Smooth muscle cell (in vitro differentiated cells): Measurements from ENCODE around the gene TC2N. TPM values are rescaled to one million over a fixed set of nuclear protein-coding genes. Genes with fewer than 3 reads are reported as not detected.
A peak's percentile ranks its signal among the peaks of the same experiment; 100 is the strongest.

Source experiments
- DNase-seq: peaks from one replicate; lab custom pipeline; 2025; ENCODE audit not compliant: unreplicated experiment; lab: John Stamatoyannopoulos, UW
- H2AFZ ChIP-seq: fragments of 200-600 bp; sonication (generic); 2 replicates; pipeline ENCODE4 v1.6.0; 2016; ENCODE audit warnings: antibody characterized with exemption, low read depth, mild to moderate bottlenecking
- H3F3A ChIP-seq: fragments of 200-600 bp; sonication (generic); 2 replicates; pipeline ENCODE4 v1.6.0; 2017; ENCODE audit warnings: antibody characterized with exemption, low read depth
- H3K27ac ChIP-seq: fragments of 200-600 bp; sonication (generic); 2 replicates; pipeline ENCODE4 v1.5.1; 2016; ENCODE audit warnings: low read depth, mild to moderate bottlenecking
- H3K27me3 ChIP-seq: fragments of 200-600 bp; sonication (generic); 2 replicates; pipeline ENCODE4 v1.6.1; 2016; ENCODE audit warnings: low read depth, mild to moderate bottlenecking
- H3K36me3 ChIP-seq: fragments of 200-600 bp; sonication (generic); 2 replicates; pipeline ENCODE4 v1.5.1; 2016; ENCODE audit warnings: low read depth
- H3K4me1 ChIP-seq: fragments of 200-600 bp; sonication (generic); 2 replicates; pipeline ENCODE4 v1.5.1; 2016; ENCODE audit warnings: low read depth
- H3K4me2 ChIP-seq: fragments of 200-600 bp; sonication (generic); 2 replicates; pipeline ENCODE4 v1.6.0; 2016; ENCODE audit warnings: mild to moderate bottlenecking
- H3K4me3 ChIP-seq: fragments of 200-600 bp; sonication (generic); 2 replicates; pipeline ENCODE4 v1.5.1; 2016; ENCODE audit warnings: mild to moderate bottlenecking
- H3K79me2 ChIP-seq: fragments of 200-600 bp; sonication (generic); 2 replicates; pipeline ENCODE4 v1.6.0; 2016; ENCODE audit warnings: low read depth, mild to moderate bottlenecking
- H3K9ac ChIP-seq: fragments of 200-600 bp; sonication (generic); 2 replicates; pipeline ENCODE4 v1.6.0; 2016; ENCODE audit warnings: low read depth
- H3K9me3 ChIP-seq: fragments of 200-600 bp; sonication (generic); replicated peaks from 2 replicates; pipeline ENCODE4 v1.5.1; 2016; ENCODE audit warnings: low read depth
- H4K20me1 ChIP-seq: fragments of 200-600 bp; sonication (generic); 2 replicates; pipeline ENCODE4 v1.6.0; 2016; ENCODE audit warnings: low read depth
- CTCF ChIP-seq: fragments of 200-600 bp; sonication (generic); IDR thresholded peaks from 2 replicates; pipeline ENCODE4 v1.5.1; 2017; ENCODE audit warnings: borderline replicate concordance, mild to moderate bottlenecking, antibody characterized with exemption; ENCODE audit not compliant: insufficient read depth, poor library complexity, severe bottlenecking
- WGBS: methylation state at CpG from one replicate; pipeline ENCODE4 v1.1.7; 2016; ENCODE audit warnings: low lambda C conversion rate; 5-methylcytosine and 5-hydroxymethylcytosine counted together
- polyA plus RNA-seq: library from polyadenylated mRNA; unstranded; fragments of >200 nt; fragmentation: Nextera tagmentation; extraction: Ambion mirVana; gene quantifications from 2 replicates; pipeline ENCODE4 v1.2.1, GENCODE V29; 2016
- total RNA-seq: library from RNA; depleted of rRNA; stranded (reverse); fragments of >200 nt; gene quantifications from 2 replicates; pipeline ENCODE4 v1.2.3, GENCODE V29; 2014

Gene TC2N
- total and polyA plus RNA-seq, 2 experiments from 2014 or later = 0.33 to 10.3 TPM

GRCh38 chr14:91841065-91841464 lies 26.3 kb downstream of the TC2N start:
- Histone ChIP-seq H3F3A (no peaks in the 10 kb centered on the region), H3K4me3 (no peak overlapping the region), H4K20me1 (no peaks in the 10 kb centered on the region), H3K79me2 (no peaks in the 10 kb centered on the region), H3K4me1 (no peaks in the 10 kb centered on the region), H3K4me2 (no peak overlapping the region), H2AFZ (no peak overlapping the region), H3K9ac (no peak overlapping the region), H3K36me3 (no peaks in the 10 kb centered on the region), H3K27me3 (peaks cover 37% of the 10 kb centered on the region), H3K9me3 (no peaks in the 10 kb centered on the region), H3K27ac (no peak overlapping the region)
- no peak for TF ChIP-seq CTCF
- no peak for DNase-seq

GRCh38 chr14:91839749-91840148 lies 27.6 kb downstream of the TC2N start:
- WGBS = 97% methylated on average over 1 of the region's 1 CpG
- H3K36me3 ChIP-seq = no peaks in the 10 kb centered on the region
- no peak for DNase-seq

GRCh38 chr14:91837076-91837475 lies 30.3 kb downstream of the TC2N start:
- Histone ChIP-seq H3K79me2 (no peaks in the 10 kb centered on the region), H3K27me3 (peaks cover 61% of the 10 kb centered on the region), H3K4me1 (no peaks in the 10 kb centered on the region), H3K36me3 (no peaks in the 10 kb centered on the region), H2AFZ (peak overlapping the region; percentile 85), H3F3A (no peaks in the 10 kb centered on the region), H3K27ac (no peak overlapping the region), H3K4me3 (peak overlapping the region; percentile 68), H3K9me3 (no peaks in the 10 kb centered on the region), H3K9ac (no peak overlapping the region), H3K4me2 (peak overlapping the region; percentile 85), H4K20me1 (no peaks in the 10 kb centered on the region)
- no peak for TF ChIP-seq CTCF
- WGBS = 90% methylated on average over 12 of the region's 12 CpGs
- DNase-seq = no peak

More at GRCh38 chr14:91839749-91840148, 27.6 kb downstream of the TC2N start:
- Histone ChIP-seq H3K4me1 (no peaks in the 10 kb centered on the region), H3K9me3 (no peaks in the 10 kb centered on the region), H2AFZ (no peak overlapping the region), H3K4me2 (no peak overlapping the region), H3F3A (no peaks in the 10 kb centered on the region), H3K27ac (no peak overlapping the region), H3K79me2 (no peaks in the 10 kb centered on the region), H4K20me1 (no peaks in the 10 kb centered on the region), H3K9ac (no peak overlapping the region), H3K4me3 (no peak overlapping the region), H3K27me3 (peaks cover 46% of the 10 kb centered on the region)
- no peak for TF ChIP-seq CTCF
